GM12878 (cell line): Measurements from ENCODE around the gene TACR1. TPM values are rescaled to one million over a fixed set of nuclear protein-coding genes. Genes with fewer than 3 reads are reported as not detected.
"Not testable (repeated sequence)": the region's sequence is repeated elsewhere in the genome, so short reads cannot be mapped to it uniquely, and the experiment has no call there.

Experiments
- ATAC-seq: fragments of 200-7000 bp; cut with Tn5 transposase; 3 replicates; pipeline ENCODE4 v1.9.1; 2020; ENCODE audit warnings: mild to moderate bottlenecking, moderate library complexity
- BruUV-seq: library from RNA; stranded (reverse); fragments of 400-500 nt; replicated peaks from 2 replicates; lab custom pipeline; 2021; lab: Mats Ljungman, UMichigan
- CTCF ChIA-PET: fragments of 300-600 bp; sonication (Branson Sonifier 250); formaldehyde crosslinking; extraction: SDS; loops from one replicate; lab custom pipeline; 2021; ENCODE audit warnings: inconsistent platforms; lab: Yijun Ruan, JAX
- POLR2A ChIA-PET: fragments of 350-600 bp; formaldehyde crosslinking; extraction: SDS; loops from one replicate; lab custom pipeline; 2021; ENCODE audit warnings: inconsistent platforms; lab: Charles Lee
- RAD21 ChIA-PET: fragments of 300-600 bp; sonication (Branson Sonifier 250); formaldehyde crosslinking; loops from one replicate; lab custom pipeline; 2023; ENCODE audit warnings: antibody characterized with exemption; ENCODE audit not compliant: unreplicated experiment; lab: Charles Lee
- SMC1A ChIA-PET: fragments of 300-600 bp; sonication (Branson Sonifier 250); formaldehyde crosslinking; loops from one replicate; lab custom pipeline; 2023; ENCODE audit not compliant: unreplicated experiment, uncharacterized antibody; lab: Charles Lee
- DNase-seq: peaks from one replicate; pipeline ENCODE4 v3.0.0-alpha.2; 2011; ENCODE audit warnings: low read depth, low spot score
- FAIRE-seq: peaks from 3 replicates; lab custom pipeline; 2011; peaks lifted over from hg19 to GRCh38; lab: Jason Lieb, UNC
- H2AFZ ChIP-seq: 2 replicates; pipeline ENCODE4 v1.6.0; 2011; ENCODE audit warnings: low read depth, low read length, control low read depth; ENCODE audit not compliant: control insufficient read depth
- H3K27ac ChIP-seq: 2 replicates; pipeline ENCODE4 v1.5.1; 2011; ENCODE audit warnings: control low read depth; ENCODE audit not compliant: control insufficient read depth, insufficient read depth
- H3K27me3 ChIP-seq, 2 experiments: replicated peaks in 1 of 2; 2 replicates each; pipeline versions ENCODE4 v1.6.0 to v1.6.1; 2011; ENCODE audit warnings: low read length in 1 of 2; ENCODE audit not compliant: control insufficient read depth in 2 of 2, insufficient read depth in 2 of 2
- H3K36me3 ChIP-seq, 2 experiments: 2 replicates each; pipeline ENCODE4 v1.5.1; 2011; ENCODE audit warnings: low read length in 1 of 2; ENCODE audit not compliant: control insufficient read depth in 2 of 2, insufficient read depth in 2 of 2
- H3K4me1 ChIP-seq: 2 replicates; pipeline ENCODE4 v1.6.1; 2011; ENCODE audit warnings: mild to moderate bottlenecking, low read length, moderate library complexity, mixed read lengths; ENCODE audit not compliant: control insufficient read depth, insufficient read depth
- H3K4me2 ChIP-seq: 2 replicates; pipeline ENCODE4 v1.6.0; 2011; ENCODE audit warnings: control low read depth; ENCODE audit not compliant: control insufficient read depth, insufficient read depth
- H3K4me3 ChIP-seq: fragments of 200-600 bp; sonication (generic); 2 replicates; pipeline ENCODE4 v1.5.1; 2016
- H3K79me2 ChIP-seq: 2 replicates; pipeline ENCODE4 v1.6.0; 2011; ENCODE audit warnings: low read length; ENCODE audit not compliant: control insufficient read depth, insufficient read depth
- H3K9ac ChIP-seq: 2 replicates; pipeline ENCODE4 v1.8.0; 2011; ENCODE audit warnings: low read length, control low read depth, mixed read lengths; ENCODE audit not compliant: control insufficient read depth, insufficient read depth
- H3K9me3 ChIP-seq: replicated peaks from 3 replicates; pipeline ENCODE4 v1.5.1; 2011; ENCODE audit warnings: mild to moderate bottlenecking, low read length; ENCODE audit not compliant: control insufficient read depth, insufficient read depth
- H4K20me1 ChIP-seq: 2 replicates; pipeline ENCODE4 v1.6.0; 2011; ENCODE audit not compliant: control insufficient read depth, insufficient read depth
- BACH1 ChIP-seq: fragments of 450-650 bp; IDR thresholded peaks from 2 replicates; pipeline ENCODE4 v1.6.1; 2017; ENCODE audit warnings: mild to moderate bottlenecking, borderline replicate concordance
- CEBPB ChIP-seq, 2 experiments: fragments of 150-350 bp in 1 of 2; IDR thresholded peaks; 2 replicates each; pipeline ENCODE4 v1.6.1; 2012 to 2014; ENCODE audit warnings: low read depth in 2 of 2, low read length in 2 of 2, borderline replicate concordance in 1 of 2, inconsistent platforms in 1 of 2
- EZH2 ChIP-seq: IDR thresholded peaks from 2 replicates; pipeline ENCODE4 v1.6.1; 2012; ENCODE audit warnings: low read depth, mild to moderate bottlenecking, control low read depth, inconsistent platforms, low read length, borderline replicate concordance; ENCODE audit not compliant: control insufficient read depth
- LARP7 ChIP-seq: fragments of 450-650 bp; IDR thresholded peaks from 2 replicates; pipeline ENCODE4 v1.6.1; 2017; ENCODE audit warnings: mild to moderate bottlenecking
- POLR2AphosphoS2 ChIP-seq: IDR thresholded peaks from 2 replicates; pipeline ENCODE4 v1.6.1; 2011; ENCODE audit warnings: low read depth, mild to moderate bottlenecking, low read length, improper control_type of control experiment, moderate library complexity
- SMC3 ChIP-seq: IDR thresholded peaks from 2 replicates; pipeline ENCODE4 v1.6.1; 2011; ENCODE audit warnings: low read length, improper control_type of control experiment, borderline replicate concordance
- SP1 ChIP-seq: IDR thresholded peaks from one replicate; pipeline ENCODE4 v1.6.1; 2011; ENCODE audit warnings: low read depth, low read length
- ZNF622 ChIP-seq: fragments of 450-650 bp; IDR thresholded peaks from 2 replicates; pipeline ENCODE4 v1.6.1; 2017; ENCODE audit warnings: mild to moderate bottlenecking, inconsistent platforms
- WGBS: methylation state at CpG from one replicate; pipeline ENCODE4 v1.1.6; 2016; ENCODE audit warnings: low lambda C conversion rate; ENCODE audit not compliant: insufficient replicate concordance, insufficient coverage; ENCODE audit errors: missing lambda C conversion rate; 5-methylcytosine and 5-hydroxymethylcytosine counted together
- in situ Hi-C: fragments of 300-500 bp; cut with MboI; formaldehyde crosslinking; loops from 9 replicates; pipeline ENCODE4 v1.14.3; 2018; ENCODE audit warnings: mixed read lengths
- intact Hi-C: fragments of 100-400 bp; cut with micrococcal nuclease; formaldehyde crosslinking; loops from one replicate; pipeline ENCODE4 v1.14.2; 2022; ENCODE audit not compliant: unreplicated experiment
- polyA plus RNA-seq, 11 experiments: library from polyadenylated mRNA; depleted of rRNA in 4 of 11; unstranded in 6 of 11; stranded (reverse) in 5 of 11; fragments of >200 nt; fragmentation: Nextera tagmentation in 4 of 11; fragmentation: Illumina TruSeq in 1 of 11; extraction: Ambion mirVana in 4 of 11; extraction: Trizol in 1 of 11; gene quantifications; 1 replicate in 1 of 11; 2 replicates in 10 of 11; pipeline versions ENCODE4 v1.2.1 to v1.2.3, GENCODE V29; 2011 to 2016; ENCODE audit warnings: inconsistent platforms in 2 of 11, missing spikeins in 2 of 11, low read depth in 1 of 11
- total RNA-seq, 4 experiments: library from RNA; depleted of rRNA in 3 of 4; stranded (reverse); fragments of >200 nt in 3 of 4; fragmentation: Illumina TruSeq in 1 of 4; extraction: Trizol in 1 of 4; gene quantifications; 2 replicates each; pipeline versions ENCODE4 v1.2.1 to v1.2.3, GENCODE V29; 2013 to 2021
- TF ChIP-seq, protein P1 (sequence below): IDR thresholded peaks from 2 replicates; pipeline ENCODE4 v1.6.1; 2012; ENCODE audit warnings: improper control_type of control experiment, low read depth, low read length; ENCODE audit not compliant: insufficient replicate concordance

The TACR1 gene
- total and polyA plus RNA-seq, 10 of the 15 experiments (the other 5 are each of a cell fraction or from before 2014, with no cell fraction given) = 0.04 to 1.4 (median 0.15) TPM

DNA sequence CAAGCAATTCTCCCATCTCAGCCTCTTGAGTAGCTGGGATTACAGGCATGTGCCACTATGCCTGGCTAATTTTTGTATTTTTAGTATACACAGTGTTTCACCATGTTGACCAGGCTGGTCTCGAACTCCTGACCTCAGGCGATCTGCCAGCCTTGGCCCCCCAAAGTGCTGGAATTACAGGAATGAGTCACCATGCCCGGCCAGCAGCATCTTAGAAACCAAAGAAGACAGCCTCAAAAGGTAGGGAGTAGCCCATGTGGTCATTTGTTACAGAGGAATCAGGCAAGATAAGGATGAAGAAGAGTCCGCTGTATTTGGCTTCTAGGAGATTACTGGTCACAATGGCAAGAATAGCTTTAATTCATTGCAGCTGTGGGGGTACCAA is 53.1 kb downstream of the TACR1 start:
- WGBS = 48% methylated on average over 4 of the region's 4 CpGs
- H3K27ac ChIP-seq, H3K9me3 ChIP-seq, H3K36me3 ChIP-seq, H3K27me3 ChIP-seq, H3K4me1 ChIP-seq, in situ Hi-C loops, RAD21 ChIA-PET, H2AFZ ChIP-seq, ATAC-seq, H3K4me3 ChIP-seq, DNase-seq, POLR2A ChIA-PET, intact Hi-C loops, H4K20me1 ChIP-seq, FAIRE-seq, H3K9ac ChIP-seq, H3K79me2 ChIP-seq, BruUV-seq, H3K4me2 ChIP-seq: not testable (repeated sequence)
- CTCF ChIA-PET = interaction anchor here (1.4 kb wide), 1 partner anchor 321 kb away, joined by 3 read pairs; no protein-coding TSS in a partner anchor
- SMC1A ChIA-PET = interaction anchor here (1.0 kb wide), 1 partner anchor 11 kb away, joined by 3 read pairs; no protein-coding TSS in a partner anchor

DNA sequence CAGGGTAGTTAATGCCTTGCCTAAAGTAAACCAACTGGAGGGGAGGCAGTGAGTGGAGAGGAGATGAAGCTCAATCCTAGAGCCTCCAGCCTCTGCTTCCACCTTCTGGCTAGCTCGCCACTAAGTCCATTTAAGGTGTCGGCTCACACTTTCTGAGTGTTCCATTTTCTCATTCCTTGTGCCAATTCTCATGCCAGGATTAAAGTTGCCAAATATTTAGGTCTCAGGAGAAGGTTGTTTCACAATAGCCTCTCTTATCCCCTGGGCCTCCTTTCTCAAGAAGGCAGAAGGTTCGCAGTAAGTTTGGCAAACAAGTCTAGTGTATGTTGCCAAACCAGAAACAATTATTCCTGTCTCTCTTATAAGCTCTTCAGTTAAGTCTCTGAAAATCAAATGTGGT is 57.2 kb downstream of the TACR1 start:
- Histone ChIP-seq H4K20me1 (no peaks in the 10 kb centered on the region), H3K79me2 (no peaks in the 10 kb centered on the region), H3K9ac (no peak overlapping the region), H3K4me2 (no peak overlapping the region), H3K27ac (no peak overlapping the region), H3K27me3 (no peaks in the 10 kb centered on the region), H3K4me1 (no peaks in the 10 kb centered on the region), H3K36me3 (no peaks in the 10 kb centered on the region), H3K9me3 (no peaks in the 10 kb centered on the region), H2AFZ (no peak overlapping the region), H3K4me3 (no peak overlapping the region)
- no TSS peak for BruUV-seq
- no peak for FAIRE-seq
- ChIA-PET POLR2A (no interaction called here), SMC1A (interaction anchor here (1.0 to 3.3 kb wide), 3 partner anchors 23 to 263 kb away, joined by 3 to 11 read pairs (median 5); no protein-coding TSS in a partner anchor), RAD21 (no interaction called here), CTCF (interaction anchor here (0.6 to 1.5 kb wide), 4 partner anchors 9 to 46 kb away, joined by 3 to 4 read pairs (median 3); no protein-coding TSS in a partner anchor)
- no peak for DNase-seq
- intact Hi-C loops (no loop called here), in situ Hi-C loops (no loop called here)
- TF ChIP-seq EZH2 (no peak), SMC3 (no peak), CEBPB (IDR thresholded peaks at IDR 0.05; ENCODE audit: borderline replicate concordance in 1 of 2, low read depth in 2 of 2, low read length in 2 of 2) (no peak), ZNF622 (no peak), BACH1 (no peak), SP1 (no peak), LARP7 (no peak), POLR2AphosphoS2 (no peak)
- TF ChIP-seq, protein P1, sequence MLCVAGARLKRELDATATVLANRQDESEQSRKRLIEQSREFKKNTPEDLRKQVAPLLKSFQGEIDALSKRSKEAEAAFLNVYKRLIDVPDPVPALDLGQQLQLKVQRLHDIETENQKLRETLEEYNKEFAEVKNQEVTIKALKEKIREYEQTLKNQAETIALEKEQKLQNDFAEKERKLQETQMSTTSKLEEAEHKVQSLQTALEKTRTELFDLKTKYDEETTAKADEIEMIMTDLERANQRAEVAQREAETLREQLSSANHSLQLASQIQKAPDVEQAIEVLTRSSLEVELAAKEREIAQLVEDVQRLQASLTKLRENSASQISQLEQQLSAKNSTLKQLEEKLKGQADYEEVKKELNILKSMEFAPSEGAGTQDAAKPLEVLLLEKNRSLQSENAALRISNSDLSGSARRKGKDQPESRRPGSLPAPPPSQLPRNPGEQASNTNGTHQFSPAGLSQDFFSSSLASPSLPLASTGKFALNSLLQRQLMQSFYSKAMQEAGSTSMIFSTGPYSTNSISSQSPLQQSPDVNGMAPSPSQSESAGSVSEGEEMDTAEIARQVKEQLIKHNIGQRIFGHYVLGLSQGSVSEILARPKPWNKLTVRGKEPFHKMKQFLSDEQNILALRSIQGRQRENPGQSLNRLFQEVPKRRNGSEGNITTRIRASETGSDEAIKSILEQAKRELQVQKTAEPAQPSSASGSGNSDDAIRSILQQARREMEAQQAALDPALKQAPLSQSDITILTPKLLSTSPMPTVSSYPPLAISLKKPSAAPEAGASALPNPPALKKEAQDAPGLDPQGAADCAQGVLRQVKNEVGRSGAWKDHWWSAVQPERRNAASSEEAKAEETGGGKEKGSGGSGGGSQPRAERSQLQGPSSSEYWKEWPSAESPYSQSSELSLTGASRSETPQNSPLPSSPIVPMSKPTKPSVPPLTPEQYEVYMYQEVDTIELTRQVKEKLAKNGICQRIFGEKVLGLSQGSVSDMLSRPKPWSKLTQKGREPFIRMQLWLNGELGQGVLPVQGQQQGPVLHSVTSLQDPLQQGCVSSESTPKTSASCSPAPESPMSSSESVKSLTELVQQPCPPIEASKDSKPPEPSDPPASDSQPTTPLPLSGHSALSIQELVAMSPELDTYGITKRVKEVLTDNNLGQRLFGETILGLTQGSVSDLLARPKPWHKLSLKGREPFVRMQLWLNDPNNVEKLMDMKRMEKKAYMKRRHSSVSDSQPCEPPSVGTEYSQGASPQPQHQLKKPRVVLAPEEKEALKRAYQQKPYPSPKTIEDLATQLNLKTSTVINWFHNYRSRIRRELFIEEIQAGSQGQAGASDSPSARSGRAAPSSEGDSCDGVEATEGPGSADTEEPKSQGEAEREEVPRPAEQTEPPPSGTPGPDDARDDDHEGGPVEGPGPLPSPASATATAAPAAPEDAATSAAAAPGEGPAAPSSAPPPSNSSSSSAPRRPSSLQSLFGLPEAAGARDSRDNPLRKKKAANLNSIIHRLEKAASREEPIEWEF = no peak
- WGBS = 47% methylated on average over 3 of the region's 3 CpGs
- no peak for ATAC-seq
